NB4 (cell line): ENCODE data around the gene HIBADH.
A peak's percentile ranks its signal among the peaks of the same experiment; 100 is the strongest.

Source experiments
- DNase-seq: peaks from one replicate; pipeline ENCODE4 v3.0.0; 2010; ENCODE audit warnings: low read depth
- H3K4me3 ChIP-seq: one replicate; pipeline ENCODE4 v1.5.1; 2011; ENCODE audit warnings: mild to moderate bottlenecking, low read depth, low read length, moderate library complexity
- CTCF ChIP-seq: IDR thresholded peaks from one replicate; pipeline ENCODE4 v1.5.1; 2012; ENCODE audit warnings: low read depth, low read length
- MAX ChIP-seq: IDR thresholded peaks from 2 replicates; pipeline ENCODE4 v1.6.1; 2011; ENCODE audit warnings: low read depth, low read length
- MYC ChIP-seq: IDR thresholded peaks from 2 replicates; pipeline ENCODE4 v1.6.1; 2011; ENCODE audit warnings: low read depth, low read length
- POLR2A ChIP-seq: IDR thresholded peaks from 2 replicates; pipeline ENCODE4 v1.6.1; 2011; ENCODE audit warnings: mild to moderate bottlenecking; ENCODE audit not compliant: insufficient read length; ENCODE audit errors: extremely low read depth

Gene HIBADH

GRCh38 chr7:27665531-27665930, 2.8 kb upstream of the HIBADH start:
- DNase-seq = no peak
- no peak overlapping the region for H3K4me3 ChIP-seq
- TF ChIP-seq MYC = no peak
- TF ChIP-seq MAX = no peak
- TF ChIP-seq CTCF = no peak
- TF ChIP-seq POLR2A = no peak

- no peak overlapping the region for H3K4me3 ChIP-seq
- TF ChIP-seq CTCF = no peak
- TF ChIP-seq MYC = no peak
- TF ChIP-seq MAX = no peak
- no peak for TF ChIP-seq POLR2A
- peak; percentile 22 for DNase-seq
Measured at GRCh38 chr7:27663989-27664331, 1.3 kb upstream of the HIBADH start.

- DNase-seq = peak; percentile 75
- H3K4me3 ChIP-seq = peak overlapping the region; percentile 75
- TF ChIP-seq MAX = no peak
- no peak for TF ChIP-seq CTCF
- TF ChIP-seq POLR2A = no peak
- no peak; the same call in none of the 2 replicates for TF ChIP-seq MYC
Measured at GRCh38 chr7:27661811-27662489, 733 bp downstream of the HIBADH start.

- no peak for DNase-seq
- no peak overlapping the region for H3K4me3 ChIP-seq
- TF ChIP-seq MAX = no peak
- TF ChIP-seq MYC = no peak
- TF ChIP-seq POLR2A = no peak
- TF ChIP-seq CTCF = no peak
Measured at GRCh38 chr7:27656724-27657123, 6.0 kb downstream of the HIBADH start.

GRCh38 chr7:27655184-27655583, 7.5 kb downstream of the HIBADH start:
- DNase-seq = no peak
- TF ChIP-seq CTCF = no peak
- no peak for TF ChIP-seq MYC
- no peak for TF ChIP-seq POLR2A
- no peak for TF ChIP-seq MAX
- no peak overlapping the region for H3K4me3 ChIP-seq

GRCh38 chr7:27652518-27652917, 10.2 kb downstream of the HIBADH start:
- no peak overlapping the region for H3K4me3 ChIP-seq
- no peak for TF ChIP-seq CTCF
- TF ChIP-seq POLR2A = no peak
- no peak for TF ChIP-seq MAX
- no peak for TF ChIP-seq MYC
- peak; percentile 34 for DNase-seq
